ENCODE data around the gene SBNO1. TPM values are rescaled to one million over a fixed set of nuclear protein-coding genes. Genes with fewer than 3 reads are reported as not detected.
"Not testable (repeated sequence)": the region's sequence is repeated elsewhere in the genome, so short reads cannot be mapped to it uniquely, and the experiment has no call there.

Gene SBNO1
- total RNA-seq, 1 donor from 2014 or later, result 43.2 TPM

GRCh38 chr12:123253641-123254459, 110.8 kb downstream of the SBNO1 start:
- FAIRE-seq (no peak), DNase-seq (ENCODE audit: low spot score in 2 of 2) (peak in 1 of 2 donors; percentile 38)

- not testable (repeated sequence) for DNase-seq (ENCODE audit: low spot score in 2 of 2); FAIRE-seq
Measured at GRCh38 chr12:123252365-123252764, 112.3 kb downstream of the SBNO1 start.

- FAIRE-seq (no peak), DNase-seq (ENCODE audit: low spot score in 2 of 2) (no peak)
Measured at GRCh38 chr12:123251403-123252076, 113.1 kb downstream of the SBNO1 start.

- DNase-seq (ENCODE audit: low spot score in 2 of 2) (no peak), FAIRE-seq (no peak)
Measured at GRCh38 chr12:123250471-123251383, 113.9 kb downstream of the SBNO1 start.

GRCh38 chr12:123248996-123249741, 115.5 kb downstream of the SBNO1 start:
- not testable (repeated sequence) for FAIRE-seq; DNase-seq (ENCODE audit: low spot score in 2 of 2)

- FAIRE-seq; DNase-seq (ENCODE audit: low spot score in 2 of 2): not testable (repeated sequence)
Measured at GRCh38 chr12:123248129-123248528, 116.5 kb downstream of the SBNO1 start.

- FAIRE-seq, result no peak
Measured at GRCh38 chr12:123245678-123246077, 119.0 kb downstream of the SBNO1 start.

GRCh38 chr12:123243671-123244262, 120.9 kb downstream of the SBNO1 start:
- DNase-seq (ENCODE audit: low spot score in 2 of 2) (no peak), FAIRE-seq (no peak)

More at GRCh38 chr12:123245678-123246077, 119.0 kb downstream of the SBNO1 start:
- no peak for DNase-seq (ENCODE audit: low spot score in 2 of 2)

GRCh38 chr12:123242116-123242904, 122.3 kb downstream of the SBNO1 start:
- DNase-seq (ENCODE audit: low spot score in 2 of 2) (no peak), FAIRE-seq (no peak)

Small RNA genes within 50 kb of the gene (small RNA-seq; reads per million reads assigned to genes)
- gene RF00019 (not detected), gene RNA5SP375 (not detected)

Other genes with a start within 250 kb of the SBNO1 start
- gene PITPNM2, start 213.8 kb downstream of the SBNO1 start, total RNA-seq, result 4.9 TPM
- 96.2 TPM for gene MPHOSPH9, start 131.7 kb downstream of the SBNO1 start, total RNA-seq
- gene MTRFR, start 131.4 kb downstream of the SBNO1 start, total RNA-seq, result 20.4 TPM
- 68.1 TPM for gene CDK2AP1, start 93.0 kb downstream of the SBNO1 start, total RNA-seq
- gene KMT5A, start 19.3 kb upstream of the SBNO1 start, total RNA-seq, result 24.1 TPM
- 0.41 TPM for gene RILPL2, start 71.8 kb upstream of the SBNO1 start, total RNA-seq
- 23.2 TPM for gene SNRNP35, start 93.3 kb upstream of the SBNO1 start, total RNA-seq
- gene RILPL1, start 168.9 kb upstream of the SBNO1 start, total RNA-seq, result 3.7 TPM
- 296 TPM for gene TMED2, start 219.7 kb upstream of the SBNO1 start, total RNA-seq
- 17.9 TPM for gene DDX55, start 237.3 kb upstream of the SBNO1 start, total RNA-seq

All from frontal cortex (tissue), 4 donors.